ENCODE measurements around the gene FIGN. TPM values are rescaled to one million over a fixed set of nuclear protein-coding genes. Genes with fewer than 3 reads are reported as not detected.

Gene FIGN
- total and polyA plus RNA-seq, 2 donors (not counting 1 experiment from before 2014, with no cell fraction given): not detected

DNA sequence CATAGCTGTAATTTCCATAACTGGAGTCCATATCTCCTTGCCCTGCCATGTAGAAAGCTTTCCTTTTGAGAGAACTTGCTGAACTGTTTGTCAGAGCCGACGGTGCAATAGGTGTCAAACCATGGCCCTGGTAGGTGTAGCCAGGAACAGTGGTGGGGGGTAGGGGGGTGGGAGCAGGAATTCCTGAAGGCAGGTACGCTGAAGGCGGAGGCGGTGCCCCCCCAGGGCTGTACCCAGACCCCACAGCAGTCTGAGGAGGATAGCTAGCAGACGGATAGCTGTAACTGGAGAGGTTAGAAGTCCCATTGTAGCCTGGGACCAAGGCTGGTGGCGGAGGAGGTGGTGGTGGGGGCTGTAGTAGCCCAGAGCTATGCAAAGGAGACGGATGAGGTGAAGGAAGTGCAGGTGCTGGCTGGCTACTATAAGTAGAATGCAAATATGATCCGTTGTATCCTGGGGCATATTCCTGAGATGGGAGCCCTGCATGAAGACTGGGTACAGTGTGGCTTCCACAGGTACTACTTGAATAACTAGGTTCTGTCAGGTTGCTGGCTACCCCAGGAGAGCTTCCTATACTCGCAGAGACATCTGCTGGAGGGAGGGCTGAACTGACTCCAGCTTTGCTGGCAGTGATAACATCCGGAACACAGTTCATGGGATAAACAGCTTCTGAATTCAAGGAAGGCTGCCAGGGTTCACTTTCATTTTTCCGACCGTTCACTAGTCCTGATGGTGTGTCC, 124.8 kb downstream of the FIGN start:
- ChIA-PET POLR2A (no interaction called here), CTCF (interaction anchor here (1.2 kb wide), 1 partner anchor 265 kb away, joined by 4 read pairs; no protein-coding TSS in a partner anchor)
- Histone ChIP-seq H3K27ac (ENCODE audit: low read length in 2 of 2) (no peak overlapping the region), H3K4me3 (ENCODE audit: control extremely low read depth in 1 of 5, extremely low read depth in 1 of 5, insufficient read depth in 1 of 5, low read depth in 2 of 5, low read length in 4 of 5) (no peak overlapping the region), H3K4me1 (ENCODE audit: control insufficient read depth in 2 of 2, insufficient read depth in 2 of 2, low read length in 2 of 2) (no peaks in the 10 kb centered on the region), H3K4me2 (replicated peaks; ENCODE audit: low read depth, low read length, poor library complexity, severe bottlenecking) (no peak overlapping the region), H3K36me3 (replicated peaks in 1 of 2; ENCODE audit: control extremely low read depth in 1 of 2, control insufficient read depth in 1 of 2, extremely low read depth in 1 of 2, insufficient read depth in 2 of 2, low read length in 1 of 2) (no peaks in the 10 kb centered on the region), H4K20me1 (ENCODE audit: control insufficient read depth, insufficient read depth, low read length, poor library complexity, severe bottlenecking) (no peaks in the 10 kb centered on the region), H3K9me3 (ENCODE audit: control extremely low read depth in 1 of 3, control insufficient read depth in 2 of 3, insufficient read depth in 1 of 3, low read length in 2 of 3) (peaks cover 0 to 3% (median 0%) of the 10 kb centered on the region in 3 donors), H2AFZ (ENCODE audit: insufficient read depth, low read depth, low read length, poor library complexity, severe bottlenecking) (no peak overlapping the region), H3K79me2 (ENCODE audit: control insufficient read depth, insufficient read depth, low read length) (no peaks in the 10 kb centered on the region), H3K27me3 (replicated peaks in 1 of 4; ENCODE audit: control extremely low read depth in 1 of 4, control insufficient read depth in 3 of 4, insufficient read depth in 4 of 4, low read length in 3 of 4) (no peaks in the 10 kb centered on the region), H3K9ac (ENCODE audit: low read length) (no peak overlapping the region)
- DNase-seq: peak; percentile 6
- no peak for ATAC-seq (ENCODE audit: low read depth)
- Mint-ChIP-seq H3K9me3 (ENCODE audit: insufficient read depth) (no peaks in the 10 kb centered on the region), H3K4me3 (no peak overlapping the region), H3K4me1 (no peaks in the 10 kb centered on the region), H3K27ac (no peak overlapping the region), H3K27me3 (no peaks in the 10 kb centered on the region)
- intact Hi-C loops (cut with micrococcal nuclease): loop anchor here (10.0 kb wide), 1 partner anchor 266 kb away; no protein-coding TSS in a partner anchor
- TF ChIP-seq EZH2 (IDR thresholded peaks at IDR 0.05; ENCODE audit: borderline replicate concordance, insufficient read depth, low read depth, low read length, poor library complexity, severe bottlenecking): no peak
- TF ChIP-seq, protein P1, sequence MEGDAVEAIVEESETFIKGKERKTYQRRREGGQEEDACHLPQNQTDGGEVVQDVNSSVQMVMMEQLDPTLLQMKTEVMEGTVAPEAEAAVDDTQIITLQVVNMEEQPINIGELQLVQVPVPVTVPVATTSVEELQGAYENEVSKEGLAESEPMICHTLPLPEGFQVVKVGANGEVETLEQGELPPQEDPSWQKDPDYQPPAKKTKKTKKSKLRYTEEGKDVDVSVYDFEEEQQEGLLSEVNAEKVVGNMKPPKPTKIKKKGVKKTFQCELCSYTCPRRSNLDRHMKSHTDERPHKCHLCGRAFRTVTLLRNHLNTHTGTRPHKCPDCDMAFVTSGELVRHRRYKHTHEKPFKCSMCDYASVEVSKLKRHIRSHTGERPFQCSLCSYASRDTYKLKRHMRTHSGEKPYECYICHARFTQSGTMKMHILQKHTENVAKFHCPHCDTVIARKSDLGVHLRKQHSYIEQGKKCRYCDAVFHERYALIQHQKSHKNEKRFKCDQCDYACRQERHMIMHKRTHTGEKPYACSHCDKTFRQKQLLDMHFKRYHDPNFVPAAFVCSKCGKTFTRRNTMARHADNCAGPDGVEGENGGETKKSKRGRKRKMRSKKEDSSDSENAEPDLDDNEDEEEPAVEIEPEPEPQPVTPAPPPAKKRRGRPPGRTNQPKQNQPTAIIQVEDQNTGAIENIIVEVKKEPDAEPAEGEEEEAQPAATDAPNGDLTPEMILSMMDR (IDR thresholded peaks at IDR 0.05): no peak
- WGBS (ENCODE audit: insufficient coverage): 90% methylated on average over 13 of the region's 13 CpGs

DNA sequence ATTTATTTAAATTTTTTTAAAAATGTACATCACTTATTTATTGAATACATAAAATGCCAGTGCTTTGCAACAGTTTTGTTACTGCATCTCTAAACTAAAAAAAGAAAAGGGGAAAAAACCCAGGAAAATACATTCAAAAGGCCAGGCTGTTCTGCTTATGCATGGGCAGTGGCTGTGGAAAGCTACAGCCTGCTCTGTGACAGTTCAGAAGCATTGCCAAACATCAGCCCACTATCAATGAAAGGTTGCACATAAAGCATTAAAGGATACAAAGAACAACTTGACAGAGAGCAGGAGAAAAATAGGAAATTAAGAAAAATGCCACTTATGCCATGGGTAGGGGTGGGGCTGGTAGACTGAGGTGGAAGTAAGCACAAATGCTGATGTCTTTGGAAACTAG, 128.2 kb downstream of the FIGN start:
- POLR2A ChIA-PET: no interaction called here
- H2AFZ ChIP-seq (ENCODE audit: insufficient read depth, low read depth, low read length, poor library complexity, severe bottlenecking): no peak overlapping the region
- CTCF ChIA-PET: no interaction called here
- ATAC-seq (ENCODE audit: low read depth) (no peak), DNase-seq (no peak)
- Mint-ChIP-seq H3K4me3 (no peak overlapping the region), H3K27ac (no peak overlapping the region), H3K9me3 (ENCODE audit: insufficient read depth) (no peaks in the 10 kb centered on the region), H3K4me1 (no peaks in the 10 kb centered on the region), H3K27me3 (no peaks in the 10 kb centered on the region)
- intact Hi-C loops (cut with micrococcal nuclease): no loop called here
- no peaks in the 10 kb centered on the region for H4K20me1 ChIP-seq (ENCODE audit: control insufficient read depth, insufficient read depth, low read length, poor library complexity, severe bottlenecking)
- no peaks in the 10 kb centered on the region for H3K4me1 ChIP-seq (ENCODE audit: control insufficient read depth in 2 of 2, insufficient read depth in 2 of 2, low read length in 2 of 2)
- no peak overlapping the region for H3K27ac ChIP-seq (ENCODE audit: low read length in 2 of 2)
- H3K9ac ChIP-seq (ENCODE audit: low read length): no peak overlapping the region
- no peaks in the 10 kb centered on the region for H3K79me2 ChIP-seq (ENCODE audit: control insufficient read depth, insufficient read depth, low read length)
- TF ChIP-seq, protein P1 (IDR thresholded peaks at IDR 0.05): no peak
- no peak for TF ChIP-seq EZH2 (IDR thresholded peaks at IDR 0.05; ENCODE audit: borderline replicate concordance, insufficient read depth, low read depth, low read length, poor library complexity, severe bottlenecking)
- H3K4me2 ChIP-seq (replicated peaks; ENCODE audit: low read depth, low read length, poor library complexity, severe bottlenecking): no peak overlapping the region
- no peaks in the 10 kb centered on the region for H3K27me3 ChIP-seq (replicated peaks in 1 of 4; ENCODE audit: control extremely low read depth in 1 of 4, control insufficient read depth in 3 of 4, insufficient read depth in 4 of 4, low read length in 3 of 4)
- no peaks in the 10 kb centered on the region for H3K36me3 ChIP-seq (replicated peaks in 1 of 2; ENCODE audit: control extremely low read depth in 1 of 2, control insufficient read depth in 1 of 2, extremely low read depth in 1 of 2, insufficient read depth in 2 of 2, low read length in 1 of 2)
- no peak overlapping the region for H3K4me3 ChIP-seq (ENCODE audit: control extremely low read depth in 1 of 5, extremely low read depth in 1 of 5, insufficient read depth in 1 of 5, low read depth in 2 of 5, low read length in 4 of 5)
- peaks cover 0 to 3% (median 0%) of the 10 kb centered on the region in 3 donors for H3K9me3 ChIP-seq (ENCODE audit: control extremely low read depth in 1 of 3, control insufficient read depth in 2 of 3, insufficient read depth in 1 of 3, low read length in 2 of 3)
